Activated effector memory CD4-positive, alpha-beta T cell treated with Interleukin-2 at 50 U/mL for 16 hours (primary cell): Measurements from ENCODE around the gene SAYSD1.

Experiments used
- DNase-seq: peaks from one replicate; pipeline ENCODE4 v3.0.0-alpha.2; 2020

The SAYSD1 gene

DNA sequence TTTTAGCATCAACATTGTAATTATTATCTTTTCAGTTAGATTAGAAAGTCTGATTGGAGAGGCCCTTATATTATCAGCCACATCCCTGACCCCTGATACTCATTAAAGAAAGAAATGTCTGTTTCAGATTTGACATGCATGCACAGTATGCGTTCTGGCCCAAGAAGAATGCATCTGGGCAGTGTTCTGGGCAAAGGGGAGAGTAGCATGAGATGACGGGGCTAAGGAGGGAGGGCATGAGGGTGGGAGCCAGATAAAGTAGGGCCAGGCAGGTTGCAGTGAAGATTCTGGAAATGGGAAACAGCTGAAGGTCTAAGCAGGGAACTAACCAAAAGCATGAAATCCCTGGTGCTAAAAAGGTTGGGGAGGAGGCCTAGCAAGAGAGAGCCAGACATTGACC lies 7.3 kb downstream of the SAYSD1 start:
- no peak for DNase-seq

DNA sequence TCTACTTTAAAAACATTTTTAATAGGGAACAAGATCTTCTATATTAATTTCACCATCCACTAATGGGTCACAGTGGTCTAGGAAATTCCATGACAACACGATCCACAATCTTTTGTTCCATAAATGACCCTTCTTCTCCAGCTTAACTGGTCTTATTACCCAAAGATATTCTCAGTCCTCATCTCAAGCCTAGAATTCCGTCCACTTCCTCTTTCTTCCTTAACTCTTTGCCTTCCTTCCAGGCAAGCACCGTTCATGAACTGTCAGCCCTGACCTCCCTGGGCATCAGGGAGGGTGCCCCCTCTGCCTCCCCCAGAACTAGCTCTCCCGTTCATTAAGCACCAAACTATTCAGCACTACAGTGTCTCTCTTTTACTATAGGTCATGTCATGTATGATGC lies 8.0 kb downstream of the SAYSD1 start:
- DNase-seq: no peak

- DNase-seq: no peak
These were observed 10.5 kb downstream of the SAYSD1 start for GRCh38 chr6:39104528-39104927.

DNA sequence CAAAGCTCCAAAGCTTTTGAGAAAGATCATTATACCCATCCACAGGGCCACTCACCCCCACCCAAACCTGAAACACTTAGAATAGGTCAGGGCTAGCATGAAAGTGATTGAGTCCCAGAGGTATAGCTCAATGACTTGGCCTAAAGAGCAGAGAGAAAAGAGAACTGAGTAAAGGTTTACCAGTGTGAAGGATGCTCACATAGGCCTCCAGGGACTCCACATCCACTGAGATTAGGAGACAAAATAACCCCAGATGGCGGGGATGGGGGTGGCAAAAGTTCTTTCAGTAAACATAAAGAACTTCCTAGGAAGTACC lies 12.2 kb downstream of the SAYSD1 start:
- DNase-seq: no peak

DNA sequence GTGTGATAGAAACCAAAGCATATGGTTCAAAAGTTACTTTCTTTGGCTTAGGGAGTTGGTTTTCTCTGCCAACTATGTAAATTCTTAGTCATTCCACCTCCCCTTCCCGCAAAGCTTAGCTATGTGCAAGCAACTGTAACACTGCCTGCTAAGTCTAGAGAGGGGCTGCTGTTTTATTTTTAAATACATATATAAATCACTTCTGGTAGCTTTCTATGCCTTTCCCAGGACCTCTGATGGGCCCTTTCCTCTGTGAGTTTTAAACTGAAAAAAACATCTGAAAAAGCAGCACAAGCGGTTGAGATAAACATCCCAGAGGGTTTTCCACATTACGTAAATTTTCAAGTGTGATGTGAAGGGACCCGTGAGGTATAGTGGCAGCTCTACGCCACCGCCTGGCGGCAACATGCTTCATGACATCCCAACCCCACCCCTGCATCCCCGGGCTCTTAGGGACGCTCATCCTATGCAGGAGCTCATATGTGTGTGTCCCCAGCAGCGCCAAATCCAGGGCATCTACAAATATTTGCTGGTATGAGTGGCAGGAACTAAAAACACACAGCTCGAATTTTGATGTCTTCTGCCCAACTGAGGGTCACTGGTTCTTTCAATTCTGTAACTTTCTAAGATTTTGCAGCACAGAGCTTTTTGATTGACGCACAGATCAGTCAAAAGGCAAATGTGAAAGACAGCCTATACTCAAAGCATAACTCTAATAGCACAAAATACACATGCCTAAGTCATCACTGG lies 12.7 kb downstream of the SAYSD1 start:
- no peak for DNase-seq

DNA sequence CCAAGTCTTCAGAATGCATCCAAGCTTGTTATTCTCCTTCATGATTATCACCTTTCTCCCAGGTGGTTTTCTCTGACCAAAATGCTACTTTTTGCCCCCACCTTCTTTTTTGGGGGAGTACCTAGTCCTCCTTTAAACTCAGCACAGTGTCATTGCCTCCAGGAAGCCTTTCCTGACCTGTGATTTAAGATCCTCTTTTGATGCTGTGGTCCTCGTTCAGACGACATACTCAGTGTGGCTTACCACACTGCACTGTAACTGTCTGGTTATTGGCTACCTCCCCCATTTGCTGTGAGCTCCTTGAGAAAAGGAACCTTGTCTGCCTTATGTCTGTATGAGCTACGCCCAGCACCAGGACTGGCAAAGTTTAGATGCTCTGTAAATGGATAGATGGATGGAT lies 14.6 kb downstream of the SAYSD1 start:
- no peak for DNase-seq

- DNase-seq: no peak
These were observed 19.4 kb downstream of the SAYSD1 start for GRCh38 chr6:39095578-39095977.

DNA sequence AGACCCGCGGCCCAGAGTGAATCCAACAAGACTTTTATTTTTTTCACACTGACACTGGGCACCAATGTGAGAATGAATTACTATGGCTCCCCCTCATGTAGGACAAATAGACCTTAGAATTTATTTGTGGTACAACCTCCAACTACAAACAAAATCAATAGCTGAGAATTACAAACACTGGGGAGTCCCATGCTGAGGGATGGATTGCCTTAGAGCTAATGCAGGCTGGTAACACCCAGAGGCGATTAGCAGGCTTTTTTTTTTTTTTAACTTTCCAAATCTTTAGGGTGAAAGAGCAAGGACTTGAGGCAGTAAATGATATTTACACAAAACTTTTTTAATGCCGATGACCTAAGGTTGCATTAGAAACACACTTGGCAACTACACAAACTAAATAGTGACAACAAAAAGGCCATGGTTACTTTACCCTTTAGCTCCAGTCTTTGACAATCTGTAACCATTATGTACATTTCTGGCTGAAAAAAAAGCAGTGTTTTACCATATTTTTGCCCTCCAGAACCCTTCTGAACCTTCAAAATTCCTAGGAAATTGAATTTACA lies 21.8 kb downstream of the SAYSD1 start:
- DNase-seq: no peak

- DNase-seq: no peak
These were observed 22.9 kb downstream of the SAYSD1 start for GRCh38 chr6:39092124-39092523.

DNA sequence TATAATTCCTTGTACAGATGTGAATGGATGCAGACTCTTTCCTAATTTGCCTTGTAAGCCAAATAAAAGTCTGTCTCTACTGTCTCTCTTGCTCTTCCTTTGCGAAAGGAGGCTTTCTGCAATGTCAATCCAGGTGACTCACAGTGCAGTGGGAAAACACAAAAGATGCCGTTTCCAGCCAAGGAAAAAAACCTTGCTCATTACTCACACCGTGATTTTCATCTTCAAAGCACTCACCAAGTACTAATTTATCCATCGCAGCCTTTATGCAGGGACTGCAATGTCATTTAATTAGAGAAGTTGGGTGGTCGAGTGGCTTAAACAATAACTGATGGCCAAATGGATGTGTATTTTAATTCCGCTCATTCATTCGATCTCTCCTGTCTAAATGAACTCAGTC lies 23.8 kb downstream of the SAYSD1 start:
- DNase-seq: no peak

GRCh38 chr6:39090036-39090435 lies 24.9 kb downstream of the SAYSD1 start:
- no peak for DNase-seq

DNA sequence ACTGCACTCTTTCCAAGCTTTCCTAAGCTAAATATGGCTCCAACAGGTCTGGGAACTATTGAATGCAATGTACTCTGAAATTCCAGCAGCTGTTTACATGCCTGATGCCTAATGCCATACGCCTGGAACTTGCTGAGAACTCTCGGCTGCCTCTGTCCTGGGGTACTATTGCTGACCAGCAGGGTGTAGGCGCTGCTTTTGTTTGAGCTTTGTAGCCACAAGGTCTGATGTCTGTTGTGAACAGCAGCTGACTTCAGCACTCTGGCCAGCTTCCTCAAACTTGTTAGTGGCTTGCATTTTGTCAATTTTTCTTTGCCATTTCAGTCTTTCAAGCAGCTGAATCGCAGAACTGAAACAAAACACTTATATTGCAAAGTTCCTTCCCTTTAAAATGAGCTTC lies 26.7 kb downstream of the SAYSD1 start:
- DNase-seq: no peak

GRCh38 chr6:39087197-39087596 lies 27.8 kb downstream of the SAYSD1 start:
- DNase-seq: no peak

GRCh38 chr6:39086711-39087110 lies 28.3 kb downstream of the SAYSD1 start:
- no peak for DNase-seq

GRCh38 chr6:39086294-39086693 lies 28.7 kb downstream of the SAYSD1 start:
- DNase-seq: no peak

GRCh38 chr6:39085129-39085797 lies 29.7 kb downstream of the SAYSD1 start:
- no peak for DNase-seq

GRCh38 chr6:39084506-39084905 lies 30.5 kb downstream of the SAYSD1 start:
- DNase-seq: no peak

GRCh38 chr6:39083231-39083634 lies 31.8 kb downstream of the SAYSD1 start:
- DNase-seq: no peak

DNA sequence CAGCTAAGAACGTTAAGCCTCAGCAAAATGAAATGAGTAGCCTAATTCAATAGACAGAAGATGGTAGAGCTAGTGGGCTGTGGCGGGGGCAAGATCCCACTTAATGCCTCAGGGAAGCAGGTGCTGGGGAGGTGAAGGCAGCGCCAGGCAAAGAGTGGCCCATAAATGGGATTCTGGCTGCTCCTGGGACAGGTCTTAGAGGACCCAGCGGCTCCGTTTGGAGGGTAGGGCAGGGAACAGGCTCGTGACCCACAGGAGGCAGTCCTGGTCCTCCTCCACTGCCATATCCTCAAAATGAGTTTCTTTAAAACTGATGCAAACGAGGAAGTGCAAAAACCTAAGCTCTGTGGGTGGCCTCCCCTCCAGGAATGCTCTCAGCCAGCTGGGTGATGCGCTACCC lies 32.7 kb downstream of the SAYSD1 start:
- no peak for DNase-seq

GRCh38 chr6:39080246-39080875 lies 34.6 kb downstream of the SAYSD1 start:
- DNase-seq: no peak

- no peak for DNase-seq
These were observed 35.5 kb downstream of the SAYSD1 start for GRCh38 chr6:39079197-39080125.

DNA sequence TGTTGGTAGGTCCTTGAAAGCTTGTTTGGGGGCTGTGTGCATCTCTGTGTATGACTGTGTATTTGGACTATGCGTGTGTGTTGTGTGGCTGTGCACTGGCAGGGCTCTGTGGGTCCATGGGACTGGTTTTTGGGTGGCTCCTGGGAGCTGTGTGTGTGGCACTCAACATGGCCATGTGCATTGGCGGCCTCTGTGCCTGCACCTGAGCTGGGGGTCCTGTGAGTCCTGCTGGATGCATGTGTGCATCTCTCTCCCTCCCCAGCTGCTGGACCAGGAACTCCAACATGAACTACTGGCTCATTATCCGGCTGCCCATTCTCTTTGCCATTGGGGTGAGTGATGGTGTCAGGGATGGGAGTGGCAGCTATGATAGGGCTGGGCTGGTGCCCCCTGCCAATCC lies 36.3 kb downstream of the SAYSD1 start:
- no peak for DNase-seq
